ENCODE measurements around the gene F2.

Gene F2

GRCh38 chr11:46723359-46723680, 4.3 kb downstream of the F2 start:
- Histone ChIP-seq H3K9ac (ENCODE audit: low read depth, low read length) (no peak overlapping the region), H3K27me3 (ENCODE audit: insufficient read depth, low read length) (no peaks in the 10 kb centered on the region), H3K36me3 (ENCODE audit: insufficient read depth, low read depth, low read length) (no peaks in the 10 kb centered on the region), H3K9me3 (ENCODE audit: insufficient read depth, low read depth, low read length) (no peaks in the 10 kb centered on the region), H3K4me3 (ENCODE audit: low read length) (no peak overlapping the region), H3K4me1 (ENCODE audit: insufficient read depth, low read length) (peaks cover 2% of the 10 kb centered on the region; the same call in 1 of the 2 replicates), H3K27ac (ENCODE audit: low read length) (no peak overlapping the region)

GRCh38 chr11:46724088-46724487, 5.1 kb downstream of the F2 start:
- H3K9ac ChIP-seq (ENCODE audit: low read depth, low read length): no peak overlapping the region
- peaks cover 2% of the 10 kb centered on the region; the same call in 1 of the 2 replicates for H3K4me1 ChIP-seq (ENCODE audit: insufficient read depth, low read length)
- no peak overlapping the region for H3K4me3 ChIP-seq (ENCODE audit: low read length)
- no peak overlapping the region for H3K27ac ChIP-seq (ENCODE audit: low read length)
- H3K36me3 ChIP-seq (ENCODE audit: insufficient read depth, low read depth, low read length): no peaks in the 10 kb centered on the region
- no peaks in the 10 kb centered on the region for H3K9me3 ChIP-seq (ENCODE audit: insufficient read depth, low read depth, low read length)
- no peaks in the 10 kb centered on the region for H3K27me3 ChIP-seq (ENCODE audit: insufficient read depth, low read length)

GRCh38 chr11:46725338-46726205, 6.6 kb downstream of the F2 start:
- Histone ChIP-seq H3K27ac (ENCODE audit: low read length) (no peak overlapping the region), H3K9me3 (ENCODE audit: insufficient read depth, low read depth, low read length) (no peaks in the 10 kb centered on the region), H3K4me1 (ENCODE audit: insufficient read depth, low read length) (peaks cover 2% of the 10 kb centered on the region; the same call in 1 of the 2 replicates), H3K27me3 (ENCODE audit: insufficient read depth, low read length) (no peaks in the 10 kb centered on the region), H3K4me3 (ENCODE audit: low read length) (no peak overlapping the region), H3K36me3 (ENCODE audit: insufficient read depth, low read depth, low read length) (no peaks in the 10 kb centered on the region), H3K9ac (ENCODE audit: low read depth, low read length) (no peak overlapping the region)

GRCh38 chr11:46726206-46726862, 7.3 kb downstream of the F2 start:
- no peaks in the 10 kb centered on the region for H3K27me3 ChIP-seq (ENCODE audit: insufficient read depth, low read length)
- no peak overlapping the region for H3K9ac ChIP-seq (ENCODE audit: low read depth, low read length)
- no peak overlapping the region for H3K27ac ChIP-seq (ENCODE audit: low read length)
- H3K36me3 ChIP-seq (ENCODE audit: insufficient read depth, low read depth, low read length): no peaks in the 10 kb centered on the region
- no peaks in the 10 kb centered on the region for H3K9me3 ChIP-seq (ENCODE audit: insufficient read depth, low read depth, low read length)
- peaks cover 2% of the 10 kb centered on the region; the same call in 1 of the 2 replicates for H3K4me1 ChIP-seq (ENCODE audit: insufficient read depth, low read length)
- no peak overlapping the region for H3K4me3 ChIP-seq (ENCODE audit: low read length)

GRCh38 chr11:46727952-46728658, 9.1 kb downstream of the F2 start:
- H3K27ac ChIP-seq (ENCODE audit: low read length): no peak overlapping the region
- H3K9ac ChIP-seq (ENCODE audit: low read depth, low read length): no peak overlapping the region
- H3K4me1 ChIP-seq (ENCODE audit: insufficient read depth, low read length): peaks cover 2% of the 10 kb centered on the region; the same call in 1 of the 2 replicates
- H3K9me3 ChIP-seq (ENCODE audit: insufficient read depth, low read depth, low read length): no peaks in the 10 kb centered on the region
- no peaks in the 10 kb centered on the region for H3K27me3 ChIP-seq (ENCODE audit: insufficient read depth, low read length)
- H3K36me3 ChIP-seq (ENCODE audit: insufficient read depth, low read depth, low read length): no peaks in the 10 kb centered on the region
- no peak overlapping the region for H3K4me3 ChIP-seq (ENCODE audit: low read length)

- Histone ChIP-seq H3K27ac (ENCODE audit: low read length) (no peak overlapping the region), H3K9me3 (ENCODE audit: insufficient read depth, low read depth, low read length) (no peaks in the 10 kb centered on the region), H3K9ac (ENCODE audit: low read depth, low read length) (no peak overlapping the region), H3K4me1 (ENCODE audit: insufficient read depth, low read length) (peaks cover 2% of the 10 kb centered on the region; the same call in 1 of the 2 replicates), H3K36me3 (ENCODE audit: insufficient read depth, low read depth, low read length) (no peaks in the 10 kb centered on the region), H3K4me3 (ENCODE audit: low read length) (no peak overlapping the region), H3K27me3 (ENCODE audit: insufficient read depth, low read length) (no peaks in the 10 kb centered on the region)
These were observed 9.6 kb downstream of the F2 start for GRCh38 chr11:46728659-46729040.

GRCh38 chr11:46729110-46730027, 10.4 kb downstream of the F2 start:
- no peak overlapping the region for H3K4me3 ChIP-seq (ENCODE audit: low read length)
- no peak overlapping the region for H3K27ac ChIP-seq (ENCODE audit: low read length)
- H3K9ac ChIP-seq (ENCODE audit: low read depth, low read length): no peak overlapping the region
- no peaks in the 10 kb centered on the region for H3K27me3 ChIP-seq (ENCODE audit: insufficient read depth, low read length)
- H3K9me3 ChIP-seq (ENCODE audit: insufficient read depth, low read depth, low read length): no peaks in the 10 kb centered on the region
- no peaks in the 10 kb centered on the region for H3K4me1 ChIP-seq (ENCODE audit: insufficient read depth, low read length)
- H3K36me3 ChIP-seq (ENCODE audit: insufficient read depth, low read depth, low read length): no peaks in the 10 kb centered on the region

GRCh38 chr11:46731545-46731944, 12.5 kb downstream of the F2 start:
- Histone ChIP-seq H3K4me3 (ENCODE audit: low read length) (no peak overlapping the region), H3K36me3 (ENCODE audit: insufficient read depth, low read depth, low read length) (no peaks in the 10 kb centered on the region), H3K4me1 (ENCODE audit: insufficient read depth, low read length) (no peaks in the 10 kb centered on the region), H3K9me3 (ENCODE audit: insufficient read depth, low read depth, low read length) (no peaks in the 10 kb centered on the region), H3K27ac (ENCODE audit: low read length) (no peak overlapping the region), H3K9ac (ENCODE audit: low read depth, low read length) (no peak overlapping the region), H3K27me3 (ENCODE audit: insufficient read depth, low read length) (no peaks in the 10 kb centered on the region)

- H3K4me3 ChIP-seq (ENCODE audit: low read length): no peak overlapping the region
- no peaks in the 10 kb centered on the region for H3K4me1 ChIP-seq (ENCODE audit: insufficient read depth, low read length)
- no peaks in the 10 kb centered on the region for H3K36me3 ChIP-seq (ENCODE audit: insufficient read depth, low read depth, low read length)
- no peaks in the 10 kb centered on the region for H3K9me3 ChIP-seq (ENCODE audit: insufficient read depth, low read depth, low read length)
- H3K9ac ChIP-seq (ENCODE audit: low read depth, low read length): no peak overlapping the region
- H3K27ac ChIP-seq (ENCODE audit: low read length): no peak overlapping the region
- no peaks in the 10 kb centered on the region for H3K27me3 ChIP-seq (ENCODE audit: insufficient read depth, low read length)
These were observed 14.2 kb downstream of the F2 start for GRCh38 chr11:46733234-46733633.

- peaks cover 3% of the 10 kb centered on the region for H3K36me3 ChIP-seq (ENCODE audit: insufficient read depth, low read depth, low read length)
- H3K27me3 ChIP-seq (ENCODE audit: insufficient read depth, low read length): no peaks in the 10 kb centered on the region
- no peak overlapping the region for H3K4me3 ChIP-seq (ENCODE audit: low read length)
- H3K27ac ChIP-seq (ENCODE audit: low read length): no peak overlapping the region
- H3K9me3 ChIP-seq (ENCODE audit: insufficient read depth, low read depth, low read length): no peaks in the 10 kb centered on the region
- no peak overlapping the region for H3K9ac ChIP-seq (ENCODE audit: low read depth, low read length)
- no peaks in the 10 kb centered on the region for H3K4me1 ChIP-seq (ENCODE audit: insufficient read depth, low read length)
These were observed 17.1 kb downstream of the F2 start for GRCh38 chr11:46736146-46736545.

- no peak overlapping the region for H3K27ac ChIP-seq (ENCODE audit: low read length)
- no peaks in the 10 kb centered on the region for H3K9me3 ChIP-seq (ENCODE audit: insufficient read depth, low read depth, low read length)
- H3K4me1 ChIP-seq (ENCODE audit: insufficient read depth, low read length): no peaks in the 10 kb centered on the region
- no peaks in the 10 kb centered on the region for H3K27me3 ChIP-seq (ENCODE audit: insufficient read depth, low read length)
- no peak overlapping the region for H3K9ac ChIP-seq (ENCODE audit: low read depth, low read length)
- peaks cover 7% of the 10 kb centered on the region for H3K36me3 ChIP-seq (ENCODE audit: insufficient read depth, low read depth, low read length)
- H3K4me3 ChIP-seq (ENCODE audit: low read length): no peak overlapping the region
These were observed 17.6 kb downstream of the F2 start for GRCh38 chr11:46736615-46737014.
